Measurements from ENCODE around the gene PLXNB2.

DNA sequence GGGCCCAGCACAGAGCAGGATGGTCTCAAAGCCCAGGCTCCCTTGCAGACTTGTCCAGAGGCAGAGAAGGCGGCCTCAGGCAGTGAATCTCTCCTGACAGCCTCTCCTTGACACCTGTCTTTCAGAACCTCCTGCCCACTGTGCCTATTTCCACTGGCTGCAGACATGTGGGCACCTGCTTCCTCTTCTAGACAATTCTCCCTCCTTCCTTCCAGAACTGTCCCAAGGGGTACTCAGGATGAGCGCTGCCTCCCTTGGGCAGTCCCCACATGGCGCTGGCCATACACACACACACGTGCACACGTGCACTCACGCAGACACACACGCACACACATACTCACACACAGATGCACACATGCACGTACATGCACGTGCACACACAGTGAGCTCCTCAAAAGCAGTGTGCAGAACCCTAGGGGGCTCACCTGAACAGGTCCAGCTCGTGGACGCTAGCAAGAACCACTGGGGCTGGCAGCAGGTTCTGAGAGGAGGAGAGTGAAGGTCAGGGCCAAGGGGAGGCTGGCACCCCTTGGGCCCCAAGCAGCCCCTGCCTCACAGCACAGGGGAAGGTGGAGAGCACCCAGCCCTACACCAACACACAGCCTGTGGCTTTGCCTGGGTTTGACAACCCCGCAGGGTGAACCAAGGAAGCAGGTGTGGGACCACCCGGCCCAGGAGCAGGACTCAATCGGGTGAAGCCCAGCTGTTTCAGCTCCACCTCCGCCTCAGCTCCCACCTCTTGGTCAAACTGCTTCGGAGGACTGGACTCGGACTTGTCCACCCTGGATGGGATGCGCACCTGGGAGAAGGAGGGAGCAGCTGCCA lies 8.1 kb upstream of the PLXNB2 start:
- TF ChIP-seq, protein P1, sequence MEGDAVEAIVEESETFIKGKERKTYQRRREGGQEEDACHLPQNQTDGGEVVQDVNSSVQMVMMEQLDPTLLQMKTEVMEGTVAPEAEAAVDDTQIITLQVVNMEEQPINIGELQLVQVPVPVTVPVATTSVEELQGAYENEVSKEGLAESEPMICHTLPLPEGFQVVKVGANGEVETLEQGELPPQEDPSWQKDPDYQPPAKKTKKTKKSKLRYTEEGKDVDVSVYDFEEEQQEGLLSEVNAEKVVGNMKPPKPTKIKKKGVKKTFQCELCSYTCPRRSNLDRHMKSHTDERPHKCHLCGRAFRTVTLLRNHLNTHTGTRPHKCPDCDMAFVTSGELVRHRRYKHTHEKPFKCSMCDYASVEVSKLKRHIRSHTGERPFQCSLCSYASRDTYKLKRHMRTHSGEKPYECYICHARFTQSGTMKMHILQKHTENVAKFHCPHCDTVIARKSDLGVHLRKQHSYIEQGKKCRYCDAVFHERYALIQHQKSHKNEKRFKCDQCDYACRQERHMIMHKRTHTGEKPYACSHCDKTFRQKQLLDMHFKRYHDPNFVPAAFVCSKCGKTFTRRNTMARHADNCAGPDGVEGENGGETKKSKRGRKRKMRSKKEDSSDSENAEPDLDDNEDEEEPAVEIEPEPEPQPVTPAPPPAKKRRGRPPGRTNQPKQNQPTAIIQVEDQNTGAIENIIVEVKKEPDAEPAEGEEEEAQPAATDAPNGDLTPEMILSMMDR (conservative IDR thresholded peaks at IDR 0.05) = no peak
- no peak for TF ChIP-seq ZFX (IDR thresholded peaks at IDR 0.05)
